NB4 (cell line): ENCODE measurements around the gene MALRD1.

ENCODE experiments used
- DNase-seq: peaks from one replicate; pipeline ENCODE4 v3.0.0; 2010; ENCODE audit warnings: low read depth
- H3K4me3 ChIP-seq: one replicate; pipeline ENCODE4 v1.5.1; 2011; ENCODE audit warnings: mild to moderate bottlenecking, low read depth, low read length, moderate library complexity
- MYC ChIP-seq: IDR thresholded peaks from 2 replicates; pipeline ENCODE4 v1.6.1; 2011; ENCODE audit warnings: low read depth, low read length
- POLR2A ChIP-seq: IDR thresholded peaks from 2 replicates; pipeline ENCODE4 v1.6.1; 2011; ENCODE audit warnings: mild to moderate bottlenecking; ENCODE audit not compliant: insufficient read length; ENCODE audit errors: extremely low read depth
- TF ChIP-seq, protein P1 (sequence below): IDR thresholded peaks from one replicate; pipeline ENCODE4 v1.5.1; 2012; ENCODE audit warnings: low read depth, low read length
- TF ChIP-seq, protein P2 (sequence below): IDR thresholded peaks from 2 replicates; pipeline ENCODE4 v1.6.1; 2011; ENCODE audit warnings: low read depth, low read length

The MALRD1 gene

DNA sequence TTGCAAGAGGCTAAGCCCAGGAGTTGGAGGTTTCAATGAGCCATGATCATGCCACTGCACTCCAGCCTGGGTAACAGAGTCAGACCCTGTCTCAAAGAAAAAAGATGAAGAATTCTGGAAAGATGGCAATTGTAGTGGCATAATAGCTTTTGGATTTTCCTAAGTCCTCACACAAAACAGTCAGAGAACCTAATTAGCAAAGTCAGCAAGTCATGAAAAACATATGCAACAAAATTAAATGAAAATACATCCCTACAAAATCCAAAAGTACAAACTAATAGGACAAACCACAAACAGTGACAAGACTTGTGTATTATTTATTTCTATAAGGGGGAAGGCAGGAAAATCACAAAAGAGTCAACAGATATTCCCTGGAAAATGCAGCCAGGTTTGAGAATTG lies 405.4 kb downstream of the MALRD1 start:
- TF ChIP-seq MYC: no peak
- TF ChIP-seq, protein P1, sequence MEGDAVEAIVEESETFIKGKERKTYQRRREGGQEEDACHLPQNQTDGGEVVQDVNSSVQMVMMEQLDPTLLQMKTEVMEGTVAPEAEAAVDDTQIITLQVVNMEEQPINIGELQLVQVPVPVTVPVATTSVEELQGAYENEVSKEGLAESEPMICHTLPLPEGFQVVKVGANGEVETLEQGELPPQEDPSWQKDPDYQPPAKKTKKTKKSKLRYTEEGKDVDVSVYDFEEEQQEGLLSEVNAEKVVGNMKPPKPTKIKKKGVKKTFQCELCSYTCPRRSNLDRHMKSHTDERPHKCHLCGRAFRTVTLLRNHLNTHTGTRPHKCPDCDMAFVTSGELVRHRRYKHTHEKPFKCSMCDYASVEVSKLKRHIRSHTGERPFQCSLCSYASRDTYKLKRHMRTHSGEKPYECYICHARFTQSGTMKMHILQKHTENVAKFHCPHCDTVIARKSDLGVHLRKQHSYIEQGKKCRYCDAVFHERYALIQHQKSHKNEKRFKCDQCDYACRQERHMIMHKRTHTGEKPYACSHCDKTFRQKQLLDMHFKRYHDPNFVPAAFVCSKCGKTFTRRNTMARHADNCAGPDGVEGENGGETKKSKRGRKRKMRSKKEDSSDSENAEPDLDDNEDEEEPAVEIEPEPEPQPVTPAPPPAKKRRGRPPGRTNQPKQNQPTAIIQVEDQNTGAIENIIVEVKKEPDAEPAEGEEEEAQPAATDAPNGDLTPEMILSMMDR: no peak
- TF ChIP-seq, protein P2, sequence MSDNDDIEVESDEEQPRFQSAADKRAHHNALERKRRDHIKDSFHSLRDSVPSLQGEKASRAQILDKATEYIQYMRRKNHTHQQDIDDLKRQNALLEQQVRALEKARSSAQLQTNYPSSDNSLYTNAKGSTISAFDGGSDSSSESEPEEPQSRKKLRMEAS: no peak
- no peak for TF ChIP-seq POLR2A
- no peak overlapping the region for H3K4me3 ChIP-seq
- no peak for DNase-seq

DNA sequence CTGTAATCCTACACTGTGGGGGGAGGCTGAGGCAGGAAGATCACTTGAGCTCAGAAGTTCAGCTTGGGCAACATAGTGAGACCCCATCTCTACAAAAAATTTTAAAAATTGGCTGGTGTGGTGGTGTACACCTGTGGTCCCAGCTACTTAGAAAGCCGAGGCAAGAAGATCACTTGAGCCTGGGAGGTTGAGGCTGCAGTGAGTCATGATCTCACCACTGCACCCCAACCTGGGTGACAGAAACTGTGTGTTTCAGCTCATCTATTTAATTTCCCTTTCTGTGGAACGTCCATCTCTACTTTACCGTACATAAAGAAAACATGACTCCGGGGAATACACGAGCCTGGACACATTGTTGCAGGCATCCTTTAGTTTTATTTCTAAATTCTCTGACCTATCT lies 413.0 kb downstream of the MALRD1 start:
- TF ChIP-seq, protein P1: no peak
- TF ChIP-seq MYC (no peak), POLR2A (no peak)
- TF ChIP-seq, protein P2: no peak
- no peak for DNase-seq
- H3K4me3 ChIP-seq: no peak overlapping the region

DNA sequence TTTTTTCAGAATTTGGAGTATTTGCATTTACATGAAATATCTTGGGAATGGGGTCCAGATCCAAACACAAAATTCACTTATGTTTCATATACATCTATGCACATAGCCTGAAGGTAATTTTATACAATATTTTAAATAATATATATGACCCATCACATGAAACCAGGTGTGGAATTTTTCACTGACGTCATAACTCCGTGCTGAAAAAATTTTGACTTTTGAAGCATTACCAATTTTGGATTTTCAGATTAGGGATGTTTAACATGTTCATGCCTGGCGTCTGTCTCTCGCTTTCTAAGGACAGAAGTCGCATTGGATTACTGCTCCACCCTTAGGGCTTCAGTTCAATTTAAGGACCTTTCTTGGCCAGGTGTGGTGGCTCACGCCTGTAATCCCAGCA lies 418.1 kb downstream of the MALRD1 start:
- TF ChIP-seq, protein P2: no peak
- TF ChIP-seq, protein P1: no peak
- TF ChIP-seq POLR2A (no peak), MYC (no peak)
- no peak overlapping the region for H3K4me3 ChIP-seq
- no peak for DNase-seq

DNA sequence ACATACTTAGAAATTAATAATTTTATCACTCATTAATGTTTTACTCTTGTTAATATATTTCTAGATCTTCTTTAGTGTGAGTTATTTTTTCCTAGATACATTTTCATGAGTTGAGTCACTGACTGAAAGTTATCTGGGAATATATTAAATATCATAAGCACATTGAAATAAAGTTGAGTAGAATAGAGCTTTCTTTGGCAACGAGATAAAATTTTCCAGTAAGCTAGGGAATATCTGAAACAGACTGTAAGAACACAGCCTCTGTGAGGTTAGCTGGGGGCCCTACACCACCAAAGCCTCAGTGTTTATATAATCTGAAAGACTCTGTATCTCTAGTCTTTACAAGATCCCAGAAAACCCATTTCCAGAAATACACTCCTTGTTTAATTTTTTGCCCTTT lies 419.8 kb downstream of the MALRD1 start:
- TF ChIP-seq MYC (no peak), POLR2A (no peak)
- TF ChIP-seq, protein P1: no peak
- TF ChIP-seq, protein P2: no peak
- DNase-seq: no peak

DNA sequence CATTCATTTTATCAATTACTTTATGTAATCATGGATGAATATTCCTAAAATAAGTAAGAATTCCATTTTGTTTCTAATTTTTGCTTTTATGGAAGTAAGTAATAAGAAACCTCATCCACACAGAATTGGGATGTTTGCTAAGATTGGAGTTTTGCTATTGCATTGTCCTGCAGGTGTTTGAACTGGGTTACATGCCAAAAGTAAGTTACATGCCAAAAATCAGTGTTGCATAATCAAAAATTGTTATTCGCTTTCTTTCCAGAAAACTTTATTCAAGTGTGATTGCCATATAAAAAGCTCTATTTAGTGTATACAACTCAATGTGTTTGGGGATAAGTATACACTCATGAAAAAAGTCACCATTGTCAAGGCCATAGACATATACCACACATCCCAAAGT lies 420.9 kb downstream of the MALRD1 start:
- DNase-seq: no peak
- no peak overlapping the region for H3K4me3 ChIP-seq
- TF ChIP-seq, protein P1: no peak
- no peak for TF ChIP-seq MYC

More for the DNA sequence above, 419.8 kb downstream of the MALRD1 start:
- H3K4me3 ChIP-seq: no peak overlapping the region

DNA sequence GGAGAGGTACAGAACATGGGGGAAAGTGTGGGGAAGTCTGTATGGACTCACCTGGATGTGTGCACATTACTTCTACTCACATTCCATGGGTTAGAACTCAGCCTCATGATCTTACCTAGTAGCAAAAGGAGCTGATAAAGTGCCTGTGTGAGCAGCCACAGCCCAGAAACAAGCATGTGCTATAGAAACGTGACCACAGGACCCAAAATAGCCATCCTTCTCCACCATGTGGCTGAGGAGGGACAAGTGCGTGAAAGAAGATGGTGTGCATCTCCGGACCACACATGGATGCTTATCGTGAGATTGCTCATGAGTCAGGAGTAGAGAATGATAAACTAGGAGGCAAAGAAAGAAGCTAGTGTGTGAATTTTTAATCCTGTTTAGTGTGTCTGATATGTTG lies 431.3 kb downstream of the MALRD1 start:
- no peak for DNase-seq
- TF ChIP-seq, protein P2: no peak
- TF ChIP-seq MYC (no peak), POLR2A (no peak)
- TF ChIP-seq, protein P1: no peak
- no peak overlapping the region for H3K4me3 ChIP-seq
